ENCODE results near the gene APEX2.

- TF ChIP-seq, protein P1, sequence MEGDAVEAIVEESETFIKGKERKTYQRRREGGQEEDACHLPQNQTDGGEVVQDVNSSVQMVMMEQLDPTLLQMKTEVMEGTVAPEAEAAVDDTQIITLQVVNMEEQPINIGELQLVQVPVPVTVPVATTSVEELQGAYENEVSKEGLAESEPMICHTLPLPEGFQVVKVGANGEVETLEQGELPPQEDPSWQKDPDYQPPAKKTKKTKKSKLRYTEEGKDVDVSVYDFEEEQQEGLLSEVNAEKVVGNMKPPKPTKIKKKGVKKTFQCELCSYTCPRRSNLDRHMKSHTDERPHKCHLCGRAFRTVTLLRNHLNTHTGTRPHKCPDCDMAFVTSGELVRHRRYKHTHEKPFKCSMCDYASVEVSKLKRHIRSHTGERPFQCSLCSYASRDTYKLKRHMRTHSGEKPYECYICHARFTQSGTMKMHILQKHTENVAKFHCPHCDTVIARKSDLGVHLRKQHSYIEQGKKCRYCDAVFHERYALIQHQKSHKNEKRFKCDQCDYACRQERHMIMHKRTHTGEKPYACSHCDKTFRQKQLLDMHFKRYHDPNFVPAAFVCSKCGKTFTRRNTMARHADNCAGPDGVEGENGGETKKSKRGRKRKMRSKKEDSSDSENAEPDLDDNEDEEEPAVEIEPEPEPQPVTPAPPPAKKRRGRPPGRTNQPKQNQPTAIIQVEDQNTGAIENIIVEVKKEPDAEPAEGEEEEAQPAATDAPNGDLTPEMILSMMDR (IDR thresholded peaks at IDR 0.05; ENCODE audit: poor library complexity, severe bottlenecking) = no peak
- TF ChIP-seq EZH2 (IDR thresholded peaks at IDR 0.05; ENCODE audit: borderline replicate concordance, insufficient read depth, low read length, poor library complexity, severe bottlenecking) = no peak
- TF ChIP-seq, protein P2, sequence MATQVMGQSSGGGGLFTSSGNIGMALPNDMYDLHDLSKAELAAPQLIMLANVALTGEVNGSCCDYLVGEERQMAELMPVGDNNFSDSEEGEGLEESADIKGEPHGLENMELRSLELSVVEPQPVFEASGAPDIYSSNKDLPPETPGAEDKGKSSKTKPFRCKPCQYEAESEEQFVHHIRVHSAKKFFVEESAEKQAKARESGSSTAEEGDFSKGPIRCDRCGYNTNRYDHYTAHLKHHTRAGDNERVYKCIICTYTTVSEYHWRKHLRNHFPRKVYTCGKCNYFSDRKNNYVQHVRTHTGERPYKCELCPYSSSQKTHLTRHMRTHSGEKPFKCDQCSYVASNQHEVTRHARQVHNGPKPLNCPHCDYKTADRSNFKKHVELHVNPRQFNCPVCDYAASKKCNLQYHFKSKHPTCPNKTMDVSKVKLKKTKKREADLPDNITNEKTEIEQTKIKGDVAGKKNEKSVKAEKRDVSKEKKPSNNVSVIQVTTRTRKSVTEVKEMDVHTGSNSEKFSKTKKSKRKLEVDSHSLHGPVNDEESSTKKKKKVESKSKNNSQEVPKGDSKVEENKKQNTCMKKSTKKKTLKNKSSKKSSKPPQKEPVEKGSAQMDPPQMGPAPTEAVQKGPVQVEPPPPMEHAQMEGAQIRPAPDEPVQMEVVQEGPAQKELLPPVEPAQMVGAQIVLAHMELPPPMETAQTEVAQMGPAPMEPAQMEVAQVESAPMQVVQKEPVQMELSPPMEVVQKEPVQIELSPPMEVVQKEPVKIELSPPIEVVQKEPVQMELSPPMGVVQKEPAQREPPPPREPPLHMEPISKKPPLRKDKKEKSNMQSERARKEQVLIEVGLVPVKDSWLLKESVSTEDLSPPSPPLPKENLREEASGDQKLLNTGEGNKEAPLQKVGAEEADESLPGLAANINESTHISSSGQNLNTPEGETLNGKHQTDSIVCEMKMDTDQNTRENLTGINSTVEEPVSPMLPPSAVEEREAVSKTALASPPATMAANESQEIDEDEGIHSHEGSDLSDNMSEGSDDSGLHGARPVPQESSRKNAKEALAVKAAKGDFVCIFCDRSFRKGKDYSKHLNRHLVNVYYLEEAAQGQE (IDR thresholded peaks at IDR 0.05; ENCODE audit: borderline replicate concordance) = no peak
- no peak for TF ChIP-seq POLR2AphosphoS5 (IDR thresholded peaks at IDR 0.05)
Measured at GRCh38 chrX:54977387-54977786, 22.8 kb upstream of the APEX2 start.
